Smooth muscle cell (in vitro differentiated cells): Measurements from ENCODE around the gene TMEM100. TPM values are rescaled to one million over a fixed set of nuclear protein-coding genes. Genes with fewer than 3 reads are reported as not detected.

Experiments used
- DNase-seq: peaks from one replicate; lab custom pipeline; 2025; ENCODE audit not compliant: unreplicated experiment; lab: John Stamatoyannopoulos, UW
- H2AFZ ChIP-seq: fragments of 200-600 bp; sonication (generic); 2 replicates; pipeline ENCODE4 v1.6.0; 2016; ENCODE audit warnings: antibody characterized with exemption, low read depth, mild to moderate bottlenecking
- H3F3A ChIP-seq: fragments of 200-600 bp; sonication (generic); 2 replicates; pipeline ENCODE4 v1.6.0; 2017; ENCODE audit warnings: antibody characterized with exemption, low read depth
- H3K27ac ChIP-seq: fragments of 200-600 bp; sonication (generic); 2 replicates; pipeline ENCODE4 v1.5.1; 2016; ENCODE audit warnings: low read depth, mild to moderate bottlenecking
- H3K27me3 ChIP-seq: fragments of 200-600 bp; sonication (generic); 2 replicates; pipeline ENCODE4 v1.6.1; 2016; ENCODE audit warnings: low read depth, mild to moderate bottlenecking
- H3K36me3 ChIP-seq: fragments of 200-600 bp; sonication (generic); 2 replicates; pipeline ENCODE4 v1.5.1; 2016; ENCODE audit warnings: low read depth
- H3K4me1 ChIP-seq: fragments of 200-600 bp; sonication (generic); 2 replicates; pipeline ENCODE4 v1.5.1; 2016; ENCODE audit warnings: low read depth
- H3K4me2 ChIP-seq: fragments of 200-600 bp; sonication (generic); 2 replicates; pipeline ENCODE4 v1.6.0; 2016; ENCODE audit warnings: mild to moderate bottlenecking
- H3K4me3 ChIP-seq: fragments of 200-600 bp; sonication (generic); 2 replicates; pipeline ENCODE4 v1.5.1; 2016; ENCODE audit warnings: mild to moderate bottlenecking
- H3K79me2 ChIP-seq: fragments of 200-600 bp; sonication (generic); 2 replicates; pipeline ENCODE4 v1.6.0; 2016; ENCODE audit warnings: low read depth, mild to moderate bottlenecking
- H3K9ac ChIP-seq: fragments of 200-600 bp; sonication (generic); 2 replicates; pipeline ENCODE4 v1.6.0; 2016; ENCODE audit warnings: low read depth
- H3K9me3 ChIP-seq: fragments of 200-600 bp; sonication (generic); replicated peaks from 2 replicates; pipeline ENCODE4 v1.5.1; 2016; ENCODE audit warnings: low read depth
- H4K20me1 ChIP-seq: fragments of 200-600 bp; sonication (generic); 2 replicates; pipeline ENCODE4 v1.6.0; 2016; ENCODE audit warnings: low read depth
- CTCF ChIP-seq: fragments of 200-600 bp; sonication (generic); IDR thresholded peaks from 2 replicates; pipeline ENCODE4 v1.5.1; 2017; ENCODE audit warnings: borderline replicate concordance, mild to moderate bottlenecking, antibody characterized with exemption; ENCODE audit not compliant: insufficient read depth, poor library complexity, severe bottlenecking
- WGBS: methylation state at CpG from one replicate; pipeline ENCODE4 v1.1.7; 2016; ENCODE audit warnings: low lambda C conversion rate; 5-methylcytosine and 5-hydroxymethylcytosine counted together
- polyA plus RNA-seq: library from polyadenylated mRNA; unstranded; fragments of >200 nt; fragmentation: Nextera tagmentation; extraction: Ambion mirVana; gene quantifications from 2 replicates; pipeline ENCODE4 v1.2.1, GENCODE V29; 2016
- total RNA-seq: library from RNA; depleted of rRNA; stranded (reverse); fragments of >200 nt; gene quantifications from 2 replicates; pipeline ENCODE4 v1.2.3, GENCODE V29; 2014

Gene TMEM100
- total and polyA plus RNA-seq, 2 experiments from 2014 or later = 1.9 to 2.9 TPM

GRCh38 chr17:55726440-55726839 lies 3.8 kb upstream of the TMEM100 start:
- Histone ChIP-seq H3K9ac (no peak overlapping the region), H2AFZ (no peak overlapping the region), H3K27ac (no peak overlapping the region), H4K20me1 (no peaks in the 10 kb centered on the region), H3K27me3 (no peaks in the 10 kb centered on the region), H3K4me3 (no peak overlapping the region), H3K79me2 (no peaks in the 10 kb centered on the region), H3K4me2 (no peak overlapping the region), H3K4me1 (peaks cover 42% of the 10 kb centered on the region), H3K36me3 (no peaks in the 10 kb centered on the region), H3K9me3 (no peaks in the 10 kb centered on the region), H3F3A (peaks cover 52% of the 10 kb centered on the region)
- no peak for DNase-seq
- TF ChIP-seq CTCF = no peak
- 74% methylated on average over 2 of the region's 2 CpGs for WGBS

GRCh38 chr17:55723488-55723848 lies 804 bp upstream of the TMEM100 start:
- no peak overlapping the region for H2AFZ ChIP-seq
- peak overlapping the region; percentile 83 for H3K27ac ChIP-seq
- H3K36me3 ChIP-seq = no peaks in the 10 kb centered on the region
- H3K27me3 ChIP-seq = no peaks in the 10 kb centered on the region
- peaks cover 44% of the 10 kb centered on the region for H3F3A ChIP-seq
- H4K20me1 ChIP-seq = no peaks in the 10 kb centered on the region
- H3K79me2 ChIP-seq = peaks cover 4% of the 10 kb centered on the region
- H3K9me3 ChIP-seq = no peaks in the 10 kb centered on the region
- H3K4me1 ChIP-seq = peaks cover 25% of the 10 kb centered on the region
- H3K4me2 ChIP-seq = peak overlapping the region; percentile 91
- peak overlapping the region; percentile 47 for H3K4me3 ChIP-seq
- TF ChIP-seq CTCF = no peak
- no peak for DNase-seq
- H3K9ac ChIP-seq = no peak overlapping the region

GRCh38 chr17:55722016-55722736 lies 488 bp downstream of the TMEM100 start:
- peak overlapping the region; percentile 83 for H3K27ac ChIP-seq
- 7% methylated on average over 5 of the region's 5 CpGs for WGBS
- H3K27me3 ChIP-seq = no peaks in the 10 kb centered on the region
- H3K4me2 ChIP-seq = peak overlapping the region; percentile 91
- H2AFZ ChIP-seq = peak overlapping the region; percentile 74
- peak overlapping the region; percentile 47 for H3K4me3 ChIP-seq
- no peak for TF ChIP-seq CTCF
- peaks cover 32% of the 10 kb centered on the region for H3F3A ChIP-seq
- H3K9ac ChIP-seq = peak overlapping the region; percentile 59
- no peak for DNase-seq
- H3K4me1 ChIP-seq = peaks cover 23% of the 10 kb centered on the region
- H4K20me1 ChIP-seq = no peaks in the 10 kb centered on the region
- no peaks in the 10 kb centered on the region for H3K36me3 ChIP-seq
- peaks cover 4% of the 10 kb centered on the region for H3K79me2 ChIP-seq
- H3K9me3 ChIP-seq = no peaks in the 10 kb centered on the region
